VCaP (cell line): Measurements from ENCODE around the gene DAGLB.

Experiments
- H3K27ac ChIP-seq: fragments of 450-650 bp; 2 replicates; pipeline ENCODE4 v1.5.1; 2017
- CTCF ChIP-seq: fragments of 450-650 bp; conservative IDR thresholded peaks from 2 replicates; pipeline ENCODE4 v1.5.1; 2017; ENCODE audit warnings: mild to moderate bottlenecking, moderate library complexity

The DAGLB gene

GRCh38 chr7:6423942-6424701 lies 23.6 kb downstream of the DAGLB start:
- no peak overlapping the region for H3K27ac ChIP-seq
- no peak; the same call in 1 of the 2 replicates for TF ChIP-seq CTCF

- H3K27ac ChIP-seq, result no peak overlapping the region
- TF ChIP-seq CTCF, result no peak
Measured at GRCh38 chr7:6422926-6423632, 24.7 kb downstream of the DAGLB start.

GRCh38 chr7:6422095-6422494 lies 25.7 kb downstream of the DAGLB start:
- no peak for TF ChIP-seq CTCF
- no peak overlapping the region for H3K27ac ChIP-seq

- H3K27ac ChIP-seq, result no peak overlapping the region
- no peak for TF ChIP-seq CTCF
Measured at GRCh38 chr7:6420680-6421079, 27.1 kb downstream of the DAGLB start.

GRCh38 chr7:6419310-6419773 lies 28.4 kb downstream of the DAGLB start:
- no peak for TF ChIP-seq CTCF
- peak overlapping the region; percentile 10; the same call in 1 of the 2 replicates for H3K27ac ChIP-seq

GRCh38 chr7:6417408-6417807 lies 30.3 kb downstream of the DAGLB start:
- no peak overlapping the region for H3K27ac ChIP-seq
- no peak for TF ChIP-seq CTCF

GRCh38 chr7:6416516-6417145 lies 31.1 kb downstream of the DAGLB start:
- TF ChIP-seq CTCF, result no peak
- no peak overlapping the region for H3K27ac ChIP-seq
